ENCODE results near the gene GPR3.

- TF ChIP-seq, protein P1, sequence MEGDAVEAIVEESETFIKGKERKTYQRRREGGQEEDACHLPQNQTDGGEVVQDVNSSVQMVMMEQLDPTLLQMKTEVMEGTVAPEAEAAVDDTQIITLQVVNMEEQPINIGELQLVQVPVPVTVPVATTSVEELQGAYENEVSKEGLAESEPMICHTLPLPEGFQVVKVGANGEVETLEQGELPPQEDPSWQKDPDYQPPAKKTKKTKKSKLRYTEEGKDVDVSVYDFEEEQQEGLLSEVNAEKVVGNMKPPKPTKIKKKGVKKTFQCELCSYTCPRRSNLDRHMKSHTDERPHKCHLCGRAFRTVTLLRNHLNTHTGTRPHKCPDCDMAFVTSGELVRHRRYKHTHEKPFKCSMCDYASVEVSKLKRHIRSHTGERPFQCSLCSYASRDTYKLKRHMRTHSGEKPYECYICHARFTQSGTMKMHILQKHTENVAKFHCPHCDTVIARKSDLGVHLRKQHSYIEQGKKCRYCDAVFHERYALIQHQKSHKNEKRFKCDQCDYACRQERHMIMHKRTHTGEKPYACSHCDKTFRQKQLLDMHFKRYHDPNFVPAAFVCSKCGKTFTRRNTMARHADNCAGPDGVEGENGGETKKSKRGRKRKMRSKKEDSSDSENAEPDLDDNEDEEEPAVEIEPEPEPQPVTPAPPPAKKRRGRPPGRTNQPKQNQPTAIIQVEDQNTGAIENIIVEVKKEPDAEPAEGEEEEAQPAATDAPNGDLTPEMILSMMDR (IDR thresholded peaks at IDR 0.05; ENCODE audit: control extremely low read depth in 1 of 3, insufficient read depth in 1 of 3, low read depth in 1 of 3, low read length in 3 of 3): no peak
- TF ChIP-seq SUZ12 (IDR thresholded peaks at IDR 0.05; ENCODE audit: low read length): no peak
- no peak for TF ChIP-seq JUN (IDR thresholded peaks at IDR 0.05; ENCODE audit: low read depth, low read length)
- TF ChIP-seq GTF2F1 (IDR thresholded peaks at IDR 0.05; ENCODE audit: borderline replicate concordance, low read depth, low read length): no peak
- TF ChIP-seq TCF12 (IDR thresholded peaks at IDR 0.05; ENCODE audit: low read depth, low read length): no peak
- TF ChIP-seq POLR2A (IDR thresholded peaks at IDR 0.05; ENCODE audit: control extremely low read depth in 1 of 2, low read depth in 2 of 2, low read length in 2 of 2): no peak
Observed at GRCh38 chr1:27380766-27381733, 11.4 kb upstream of the GPR3 start.

Data from H1 (cell line).